CD4-positive, alpha-beta T cell treated with Interleukin-17A for 1 hour (primary cell): ENCODE measurements around the gene HHAT.

Experiments
- DNase-seq: peaks from one replicate; pipeline ENCODE4 v3.0.0-alpha.2; 2020

The HHAT gene

DNA sequence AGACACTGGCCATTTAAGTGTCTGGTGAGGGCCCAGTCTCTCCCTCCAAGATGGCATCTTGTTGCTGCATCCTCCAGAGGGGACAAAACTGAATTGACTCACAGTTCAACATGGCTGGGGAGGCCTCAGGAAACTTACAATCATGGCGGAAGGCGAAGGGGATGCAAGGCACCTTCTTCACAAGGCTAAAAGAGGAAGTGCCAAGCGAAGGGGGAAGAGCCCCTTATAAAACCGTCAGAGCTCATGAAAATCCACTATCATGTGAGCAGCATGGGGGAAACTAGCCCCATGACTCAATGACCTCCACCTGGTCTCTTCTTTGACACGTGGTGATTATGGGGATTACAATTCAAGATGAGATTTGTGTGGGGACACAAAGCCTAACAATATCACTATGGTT lies 280.1 kb downstream of the HHAT start:
- DNase-seq = no peak

DNA sequence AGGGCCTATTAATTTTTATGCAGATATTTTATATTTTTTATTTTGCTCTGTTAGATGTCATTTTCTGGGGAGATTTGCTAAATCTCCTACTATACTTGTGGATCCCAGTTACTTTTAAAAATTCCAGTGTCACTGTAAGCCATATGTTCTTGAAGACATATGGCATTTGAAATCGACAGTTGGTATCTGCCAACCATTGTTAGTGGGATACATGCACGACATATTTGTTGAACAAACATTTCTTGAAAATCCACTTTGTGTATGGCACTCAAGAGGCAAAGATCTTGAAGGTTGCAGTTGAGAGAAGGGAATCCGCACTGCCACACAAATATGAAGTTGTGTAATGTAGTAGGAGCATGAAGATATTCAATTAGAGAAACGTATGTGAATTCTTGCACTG lies 287.7 kb downstream of the HHAT start:
- no peak for DNase-seq

DNA sequence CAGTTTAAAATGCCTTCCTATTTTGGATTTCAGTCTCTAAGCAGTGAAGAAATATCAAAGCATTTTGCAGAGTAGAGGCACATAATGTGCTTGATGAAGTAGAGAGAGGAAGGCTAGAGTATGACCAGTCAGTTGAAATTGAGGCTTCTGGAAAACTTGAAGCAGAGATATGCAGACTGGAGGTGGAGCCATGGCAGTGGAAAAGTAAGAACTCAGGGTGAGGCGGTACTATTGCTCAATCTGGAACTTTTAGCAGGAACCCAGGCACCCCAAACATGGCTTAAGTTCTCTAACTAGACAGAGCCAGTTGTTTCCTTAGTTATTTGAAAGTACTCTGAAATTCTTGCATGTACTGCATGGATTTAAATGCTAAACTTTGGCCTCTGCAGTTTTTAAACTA lies 288.6 kb downstream of the HHAT start:
- DNase-seq = no peak

DNA sequence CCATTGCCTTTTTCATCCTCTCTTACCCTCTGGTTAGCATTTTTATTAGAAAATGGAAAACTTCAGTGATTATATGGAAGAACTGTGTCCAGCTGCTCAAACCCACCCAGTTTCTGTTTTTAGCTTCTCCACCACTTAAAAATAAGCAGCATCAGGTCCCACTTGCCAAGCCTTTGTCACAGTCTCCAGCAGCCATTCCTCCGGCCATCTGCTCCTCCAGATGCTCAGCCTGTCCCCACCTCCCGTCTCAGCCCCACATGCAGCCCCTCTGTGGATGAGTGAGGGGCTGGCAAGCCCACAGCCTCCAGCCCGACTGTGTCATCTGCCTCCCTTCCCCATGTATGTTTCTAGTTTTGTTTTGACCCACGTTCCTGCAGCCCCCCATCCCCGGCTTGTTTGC lies 289.7 kb downstream of the HHAT start:
- no peak for DNase-seq

DNA sequence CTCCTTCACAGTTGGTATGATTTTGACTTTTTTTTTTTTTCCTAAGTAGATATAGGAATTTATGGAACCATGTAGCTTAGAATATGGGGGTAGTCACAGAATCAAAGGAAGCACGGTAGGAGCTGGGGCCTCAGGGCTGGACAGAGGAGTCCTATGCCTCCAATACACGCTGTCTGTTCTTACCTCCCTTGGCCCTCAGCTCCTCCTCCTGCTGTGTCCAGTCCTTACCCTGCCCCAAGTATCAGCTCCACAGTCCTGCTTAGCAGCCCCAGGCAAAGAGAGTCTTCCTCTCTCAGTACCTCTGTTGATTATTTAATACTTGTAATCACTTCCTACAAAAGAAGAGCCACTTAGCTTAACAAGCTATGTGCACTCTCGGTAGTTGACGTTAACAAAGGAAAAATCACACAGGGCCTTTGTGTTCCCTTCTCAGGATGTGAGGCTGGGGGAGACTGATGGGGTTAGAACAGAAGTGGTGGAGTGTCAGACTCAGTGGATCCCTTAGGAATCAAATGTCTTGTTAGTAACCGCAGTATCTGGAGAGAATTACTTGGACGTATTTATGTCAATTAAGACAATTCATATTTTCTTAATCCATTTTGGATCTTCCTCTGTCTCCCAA lies 292.3 kb downstream of the HHAT start:
- DNase-seq = no peak

DNA sequence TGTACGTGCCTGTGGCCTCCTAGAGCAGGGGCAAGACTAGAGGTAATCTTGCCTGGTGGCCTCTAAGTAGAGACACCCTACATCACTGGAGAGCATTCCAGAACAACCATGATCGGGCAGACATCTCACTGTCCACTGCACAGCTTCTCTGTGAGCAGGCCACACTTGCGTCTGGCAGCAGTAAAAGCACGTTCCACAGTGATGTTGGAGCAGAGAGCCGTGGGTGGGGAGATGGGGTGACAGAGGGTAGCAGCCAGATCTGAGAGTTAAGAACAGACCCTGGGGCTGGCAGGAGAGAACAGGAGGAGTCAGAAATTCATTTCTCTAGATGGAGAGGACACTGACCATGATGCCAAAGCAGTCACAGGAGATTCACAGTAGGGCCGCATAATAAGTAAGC lies 293.0 kb downstream of the HHAT start:
- DNase-seq = no peak

DNA sequence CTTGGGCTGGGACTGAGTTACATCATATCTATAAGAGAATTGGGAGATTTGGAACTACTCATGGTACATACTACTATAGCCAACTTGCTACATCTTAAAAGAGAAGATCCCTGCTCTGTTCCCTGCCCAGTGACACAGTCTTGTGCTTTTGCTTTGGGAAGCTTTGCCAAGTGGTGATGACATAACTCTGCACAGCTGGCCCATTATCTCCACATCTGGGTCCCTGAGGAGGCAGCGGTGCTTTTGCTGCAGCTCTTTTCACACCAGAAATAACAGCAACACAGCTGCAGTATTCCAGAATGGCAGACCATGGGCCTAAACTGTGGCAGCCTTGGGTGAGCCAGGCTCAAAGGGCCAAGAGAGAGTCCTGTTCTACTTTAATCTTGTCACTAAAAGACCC lies 296.0 kb downstream of the HHAT start:
- no peak for DNase-seq

DNA sequence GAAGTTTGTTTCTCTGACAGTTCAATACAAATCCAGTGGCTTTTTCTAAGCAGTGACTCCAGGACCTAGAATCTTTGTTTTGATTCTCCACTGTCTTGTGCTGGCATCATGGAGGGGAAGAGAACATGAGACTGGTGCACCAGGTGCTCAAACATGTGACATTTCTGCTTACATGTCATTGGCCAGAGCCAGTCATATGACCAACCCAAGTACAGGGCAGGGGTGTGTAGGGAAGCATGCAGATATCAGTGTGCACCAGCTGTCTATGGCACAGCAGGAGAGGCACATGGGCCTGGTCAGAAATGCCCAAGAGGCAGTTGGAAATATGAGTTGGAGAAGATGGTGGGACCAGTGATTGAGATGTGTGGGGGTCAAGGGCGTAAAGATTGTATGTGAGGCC lies 297.0 kb downstream of the HHAT start:
- DNase-seq = no peak

DNA sequence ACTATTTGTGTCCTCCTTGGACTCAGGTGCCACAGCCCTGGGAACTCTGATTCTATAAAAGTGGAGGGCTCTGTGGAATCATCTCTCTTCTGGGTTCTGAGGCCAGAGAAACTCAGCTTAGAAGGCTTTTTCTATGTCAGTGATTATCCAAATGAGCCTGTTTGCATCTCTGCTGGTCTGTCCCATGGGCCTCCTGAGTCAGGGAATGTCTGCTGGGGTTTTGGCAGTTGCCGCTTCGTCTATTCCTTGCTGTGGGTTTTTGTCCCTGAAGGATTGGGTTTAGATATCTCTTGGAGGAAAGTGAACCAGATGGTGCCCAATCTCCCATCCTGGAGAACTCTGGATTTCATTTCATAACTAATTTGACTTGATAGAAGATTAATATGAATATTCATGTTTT lies 297.6 kb downstream of the HHAT start:
- no peak for DNase-seq

DNA sequence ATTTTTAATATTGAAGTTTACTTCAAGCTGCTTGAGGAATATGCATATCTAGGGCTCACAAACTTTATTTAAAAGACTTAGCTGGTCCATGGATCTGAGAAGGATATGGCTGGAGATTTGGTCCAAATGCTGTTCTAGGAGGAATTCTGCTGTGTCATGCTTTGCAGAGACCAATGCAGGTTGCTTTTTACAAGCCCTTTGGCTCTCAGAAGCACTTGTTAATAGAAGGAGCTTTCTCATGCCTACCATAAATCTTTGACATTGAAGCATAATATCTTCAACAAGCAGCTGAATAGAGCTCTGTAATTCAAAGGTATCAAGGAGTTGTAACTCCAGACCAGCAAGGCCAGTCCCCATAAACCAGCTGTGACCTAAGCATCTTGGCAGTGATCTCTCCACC lies 299.1 kb downstream of the HHAT start:
- DNase-seq = no peak

DNA sequence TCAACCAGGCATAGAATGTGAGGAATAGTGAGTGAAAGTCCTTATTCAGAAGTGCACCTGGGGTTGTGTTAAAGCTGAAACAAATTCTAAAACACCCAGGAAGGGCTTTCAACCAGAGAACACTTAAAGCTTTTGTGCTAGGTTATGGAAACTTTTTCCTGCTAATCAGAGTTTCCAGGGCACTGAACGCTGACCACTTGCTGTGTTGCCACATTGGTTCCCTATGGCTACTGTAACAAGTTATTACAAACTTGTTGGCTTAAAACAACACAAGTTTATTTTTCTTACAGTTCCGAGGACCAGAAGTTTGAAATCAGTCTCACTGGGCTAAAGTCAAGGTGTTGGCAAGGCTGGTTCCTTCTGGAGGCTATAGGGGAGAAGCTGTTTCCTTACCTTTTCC lies 300.6 kb downstream of the HHAT start:
- no peak for DNase-seq

DNA sequence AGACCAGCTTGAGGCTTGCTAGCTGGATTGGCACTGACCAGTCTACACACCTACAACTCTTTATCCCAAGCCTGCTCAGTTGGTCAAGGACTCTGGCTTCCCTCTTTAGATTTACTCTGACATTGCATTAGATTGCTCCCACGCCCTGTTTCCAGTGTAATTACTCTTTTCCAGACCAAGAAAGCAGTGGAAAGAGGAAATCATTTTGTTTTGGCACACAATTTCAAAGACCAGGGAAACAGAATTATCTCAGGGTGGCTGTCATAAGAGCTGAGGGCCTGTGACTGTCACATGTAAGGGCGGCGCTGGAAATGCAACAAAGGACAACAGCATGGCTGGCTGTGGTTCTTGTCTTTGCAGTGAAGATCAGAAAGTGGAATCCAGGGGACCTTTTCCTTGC lies 302.7 kb downstream of the HHAT start:
- DNase-seq = no peak

DNA sequence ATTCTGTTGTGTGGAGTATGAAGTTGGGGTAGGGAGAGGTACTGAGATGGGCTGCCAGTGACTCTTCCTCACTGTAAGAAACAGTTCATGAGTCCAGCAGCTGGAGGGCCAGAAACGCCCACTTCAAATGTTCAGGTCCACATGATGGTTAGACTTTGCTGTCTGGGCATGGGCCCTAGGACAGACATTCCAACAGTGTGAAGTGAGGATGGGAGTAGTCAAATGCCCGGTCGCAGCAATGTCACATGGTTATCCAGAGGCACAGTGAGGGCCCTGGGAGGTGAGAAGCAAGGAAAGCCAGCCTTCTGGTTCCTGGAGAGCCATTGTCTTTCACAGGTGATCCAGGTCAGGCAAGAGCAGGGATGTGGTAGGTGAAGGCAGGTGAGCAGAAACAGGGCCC lies 304.4 kb downstream of the HHAT start:
- no peak for DNase-seq

DNA sequence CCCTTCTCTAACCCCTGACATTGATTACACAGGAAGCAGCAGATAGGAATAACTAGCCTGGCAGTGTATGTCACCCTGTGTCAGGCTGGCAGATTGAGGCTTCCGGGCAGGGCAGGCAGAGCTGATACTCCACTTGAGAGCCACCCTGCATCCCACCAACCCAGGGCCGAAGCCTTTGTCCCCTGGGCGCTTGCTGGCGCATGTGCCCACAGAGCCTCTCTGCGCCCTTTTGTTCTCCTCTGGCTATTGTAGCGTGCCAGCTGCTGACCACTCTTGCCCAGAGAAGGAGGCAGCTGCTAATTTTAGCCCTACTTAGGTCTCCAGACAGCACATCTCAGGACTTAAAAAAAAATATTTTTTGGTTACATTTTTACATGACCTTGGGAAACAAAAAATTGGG lies 304.9 kb downstream of the HHAT start:
- no peak for DNase-seq

DNA sequence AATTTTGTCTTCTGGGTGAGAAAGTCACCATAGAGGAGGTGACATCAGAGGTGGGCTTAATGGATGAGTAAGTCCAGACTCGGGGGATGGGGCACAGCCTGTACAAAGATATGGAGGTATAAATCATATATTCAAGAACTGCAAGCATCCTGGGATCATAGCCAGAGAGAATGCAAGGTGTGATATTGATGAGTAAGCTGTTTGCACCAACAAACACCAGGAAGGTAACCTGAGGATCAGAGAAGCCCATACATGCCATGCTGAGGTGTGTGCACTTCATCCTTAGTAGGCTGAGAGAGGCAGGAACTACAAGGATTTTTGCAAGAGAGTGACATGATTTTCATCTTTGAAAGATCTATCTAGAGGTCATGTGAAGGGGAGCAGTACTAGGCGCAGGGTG lies 306.4 kb downstream of the HHAT start:
- no peak for DNase-seq

DNA sequence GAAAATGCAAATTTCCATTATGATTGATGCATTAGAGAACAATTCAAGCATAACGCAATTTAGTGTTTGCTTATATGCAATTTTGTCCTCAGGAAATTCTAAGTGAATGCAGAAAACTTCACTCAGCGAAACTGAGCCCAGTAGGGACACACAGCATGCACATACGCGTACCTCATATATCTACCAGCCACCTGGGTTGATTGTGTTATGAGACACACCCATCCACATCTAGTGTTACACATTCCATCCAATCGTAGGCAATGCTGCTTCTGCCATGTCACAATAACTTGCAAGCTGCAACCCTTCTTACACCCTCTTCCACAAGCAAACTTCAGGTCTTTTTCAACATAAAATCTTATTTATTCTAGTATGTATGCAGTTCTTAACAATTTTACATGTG lies 312.9 kb downstream of the HHAT start:
- DNase-seq = no peak

DNA sequence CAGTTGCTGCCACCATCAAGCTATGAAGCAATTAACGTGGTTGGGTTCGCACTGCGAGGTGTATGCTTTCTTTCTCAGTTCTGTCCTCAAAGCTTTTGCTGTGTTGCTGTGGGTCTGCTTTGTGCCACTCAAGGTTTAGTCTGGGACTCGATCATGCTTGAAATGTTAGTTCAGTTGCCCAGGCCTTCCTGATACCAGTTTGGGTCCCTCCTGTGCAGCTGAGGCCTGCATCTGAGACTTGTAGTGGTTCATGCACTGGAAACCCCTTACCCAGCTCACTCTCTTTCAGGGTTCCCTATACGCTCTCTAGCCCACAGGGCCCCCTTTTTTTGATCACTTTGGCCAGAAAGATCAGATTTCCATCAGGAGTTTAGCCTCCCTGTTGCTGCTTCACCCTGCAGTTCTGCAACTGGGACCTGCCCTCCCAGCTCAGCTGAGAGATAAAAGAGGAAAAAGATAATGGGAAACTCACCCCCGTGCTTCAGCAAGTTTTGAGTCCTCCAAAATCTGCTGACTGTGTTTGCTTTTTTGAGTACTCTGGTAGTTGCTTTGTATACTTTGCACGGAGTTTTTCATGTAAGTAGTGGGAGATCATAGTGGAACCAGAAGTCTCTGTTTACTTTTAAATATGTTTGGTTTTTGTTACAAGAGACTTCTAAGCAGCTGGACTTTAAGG lies 317.0 kb downstream of the HHAT start:
- no peak for DNase-seq

DNA sequence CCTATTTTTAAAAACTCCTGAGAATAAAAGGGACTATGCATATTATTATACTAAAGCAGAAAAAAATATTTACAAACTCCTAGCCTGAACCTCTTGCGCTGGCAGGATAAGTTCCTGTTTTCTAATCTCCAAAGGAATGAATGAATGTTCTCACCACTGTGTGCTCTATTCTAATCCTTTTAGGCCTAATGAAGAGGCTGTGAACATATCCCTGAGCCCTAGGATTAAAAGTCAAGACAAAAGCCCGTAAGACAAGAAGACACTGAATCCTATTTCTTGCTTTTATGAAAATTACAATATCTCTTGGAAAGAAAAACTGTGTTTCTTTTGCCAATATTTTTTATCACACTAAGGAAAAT lies 317.5 kb downstream of the HHAT start:
- no peak for DNase-seq

DNA sequence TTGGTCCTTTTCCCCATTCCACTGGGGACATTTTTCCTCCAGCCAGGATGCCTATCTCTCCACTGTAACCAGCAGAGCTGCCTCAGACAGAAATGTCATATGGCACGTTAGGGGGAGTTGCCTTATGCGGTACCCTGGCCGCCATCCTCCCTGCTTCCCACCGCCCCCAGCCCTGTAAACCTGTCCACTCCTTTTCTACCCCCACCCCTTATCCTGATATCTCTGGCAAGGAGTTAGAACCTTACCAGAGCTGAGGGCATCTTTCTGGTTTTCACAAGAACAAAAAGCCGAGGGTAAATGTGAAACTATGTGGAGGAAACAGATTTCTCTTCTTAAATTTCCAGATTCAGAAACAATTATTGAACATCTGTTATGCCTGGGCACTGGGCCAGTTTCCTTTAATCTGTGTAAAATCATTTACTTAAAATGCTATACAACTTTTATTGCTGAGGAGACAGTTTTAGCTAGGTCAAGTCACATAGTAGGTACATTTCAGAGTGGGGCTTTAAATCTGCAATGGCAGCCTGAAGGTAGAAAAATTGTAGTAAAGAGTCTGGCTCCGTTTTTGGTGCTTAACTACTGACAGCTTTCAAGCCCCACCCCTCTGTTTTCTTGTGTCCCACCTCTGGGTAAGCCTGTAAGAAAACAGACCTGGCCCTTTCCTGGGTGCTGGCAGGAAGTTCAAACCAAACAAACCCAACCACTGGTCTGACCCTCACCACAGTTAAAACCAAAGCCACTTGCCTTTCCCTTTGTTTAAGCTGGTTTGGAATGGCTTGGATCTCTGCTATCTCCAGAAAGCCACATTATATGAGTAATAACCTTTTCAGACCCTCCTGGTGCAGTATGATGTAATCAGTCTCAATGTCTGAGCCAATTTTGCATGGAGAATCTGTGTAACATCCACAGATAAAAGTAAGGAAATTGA lies 319.0 kb downstream of the HHAT start:
- DNase-seq = no peak

DNA sequence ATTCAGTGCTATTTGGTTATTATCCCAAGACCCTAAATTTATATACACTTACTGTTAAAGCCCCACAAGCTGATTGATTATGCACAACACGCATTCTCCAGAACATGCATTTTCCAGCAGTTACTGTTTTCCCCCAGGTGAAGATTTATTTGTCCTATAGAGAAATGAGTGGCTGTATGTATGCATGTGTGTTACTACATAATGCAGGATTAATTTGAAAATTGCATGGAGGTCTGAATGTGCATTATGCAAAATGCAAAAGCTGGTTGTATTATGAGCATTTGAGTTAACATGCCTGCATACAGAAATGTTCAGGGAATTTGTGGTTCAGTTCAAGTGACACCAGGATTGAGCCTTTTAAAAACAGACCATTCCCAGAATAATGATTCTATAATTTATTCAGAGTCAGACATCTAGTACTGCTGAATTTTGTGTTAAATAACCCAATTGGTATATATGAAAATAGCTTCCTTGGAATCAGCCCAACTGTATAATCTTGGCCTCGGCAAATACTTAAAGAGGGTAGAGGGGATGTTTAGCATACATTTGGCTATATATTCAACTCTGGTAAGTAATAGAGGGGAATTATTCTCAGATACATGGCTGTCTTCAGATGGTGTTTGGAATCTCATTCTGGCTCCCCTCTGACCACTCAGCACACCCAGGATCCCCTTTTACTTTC lies 320.0 kb downstream of the HHAT start:
- no peak for DNase-seq

DNA sequence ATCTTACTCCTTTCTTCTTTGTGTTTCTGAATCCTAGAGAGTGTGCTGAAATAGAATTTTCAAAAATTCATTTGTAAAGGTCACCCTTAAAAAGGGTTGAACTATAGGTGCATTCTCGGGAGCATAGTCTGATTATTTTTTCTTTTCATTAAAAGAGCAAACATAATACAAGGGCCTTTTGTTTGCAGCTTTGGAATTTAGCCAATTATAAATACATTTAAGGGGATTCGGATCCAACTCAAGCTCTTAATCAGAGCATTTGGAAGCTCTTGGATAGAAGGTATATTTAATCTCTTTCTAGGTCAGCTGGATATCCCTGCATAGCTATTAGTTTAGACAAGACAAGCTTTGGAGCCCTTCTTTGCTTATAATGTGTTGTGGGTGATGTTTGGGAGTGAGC lies 321.7 kb downstream of the HHAT start:
- no peak for DNase-seq

DNA sequence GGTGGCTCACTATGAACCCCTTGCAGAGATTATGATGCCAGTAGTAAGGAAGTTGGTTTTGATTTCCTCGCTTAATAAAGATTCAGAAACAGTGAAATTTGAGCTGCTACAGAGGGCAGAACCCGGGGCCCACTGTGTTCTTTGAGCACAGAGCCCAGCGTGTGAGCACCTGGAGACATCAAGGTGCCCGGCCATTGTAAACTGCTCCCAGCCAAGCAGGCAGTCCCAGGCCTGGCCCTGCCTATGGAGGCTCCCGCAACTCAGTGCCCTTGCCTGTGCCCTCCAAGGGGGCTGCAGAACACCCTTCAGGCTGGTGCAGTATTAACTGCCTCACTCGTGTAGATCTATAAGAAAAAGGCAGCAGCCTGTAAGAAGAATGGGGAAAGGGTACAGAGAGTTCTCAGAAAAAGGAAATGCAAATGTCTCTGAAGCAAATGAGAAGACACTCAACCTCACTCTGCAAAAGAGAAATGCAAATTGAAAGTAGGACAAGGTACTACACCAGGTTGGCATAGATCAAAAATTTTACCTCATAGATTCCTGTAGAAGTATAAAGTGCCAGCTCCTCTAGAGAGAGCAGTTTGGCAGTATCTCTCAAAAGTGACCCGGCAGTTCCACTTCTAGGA lies 323.7 kb downstream of the HHAT start:
- DNase-seq = no peak

DNA sequence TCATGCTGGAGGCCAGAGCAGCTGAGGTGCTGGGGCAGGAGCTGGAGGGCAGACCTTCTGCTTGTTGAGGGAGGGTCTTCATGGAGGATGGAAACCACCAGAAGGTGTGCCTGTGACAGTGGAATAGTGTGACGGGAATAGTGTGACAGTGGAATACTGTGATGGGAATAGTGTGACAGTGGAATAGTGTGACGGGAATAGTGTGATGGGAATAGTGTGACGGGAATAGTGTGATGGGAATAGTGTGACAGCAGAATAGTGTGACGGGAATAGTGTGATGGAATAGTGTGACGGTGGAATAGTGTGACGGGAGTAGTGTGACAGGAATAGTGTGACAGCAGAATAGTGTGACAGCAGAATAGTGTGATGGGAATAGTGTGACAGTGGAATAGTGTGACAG lies 325.1 kb downstream of the HHAT start:
- DNase-seq = no peak
